WTC11 (cell line): Measurements from ENCODE around the gene DPP9. TPM values are rescaled to one million over a fixed set of nuclear protein-coding genes. Genes with fewer than 3 reads are reported as not detected.

Source experiments
- ATAC-seq: fragments of 200-7000 bp; cut with Tn5 transposase; 2 replicates; pipeline ENCODE4 v1.10.0; 2021; ENCODE audit warnings: mild to moderate bottlenecking, moderate library complexity
- CTCF ChIA-PET: fragments of 300-600 bp; sonication (Branson Sonifier 250); formaldehyde crosslinking; loops from one replicate; lab custom pipeline; 2021; ENCODE audit warnings: antibody characterized with exemption; lab: Charles Lee
- POLR2A ChIA-PET: fragments of 350-600 bp; sonication (Branson Sonifier 250); formaldehyde crosslinking; loops from one replicate; lab custom pipeline; 2021; ENCODE audit warnings: antibody characterized with exemption; lab: Charles Lee
- DNase-seq: peaks from one replicate; pipeline ENCODE4 v3.0.0; 2021; ENCODE audit warnings: low spot score
- H3K27ac Mint-ChIP-seq: 2 replicates; pipeline ENCODE4 v1.8.0; 2021; ENCODE audit warnings: mixed read lengths
- H3K27me3 Mint-ChIP-seq: 2 replicates; pipeline ENCODE4 v1.8.0; 2021; ENCODE audit warnings: low read depth, mild to moderate bottlenecking, moderate library complexity, mixed read lengths
- H3K36me3 Mint-ChIP-seq: 2 replicates; pipeline ENCODE4 v1.8.0; 2021; ENCODE audit warnings: mixed read lengths
- H3K4me1 Mint-ChIP-seq: 2 replicates; pipeline ENCODE4 v1.8.0; 2022; ENCODE audit warnings: mixed read lengths
- H3K4me3 Mint-ChIP-seq: 2 replicates; pipeline ENCODE4 v1.8.0; 2021; ENCODE audit warnings: mild to moderate bottlenecking, moderate library complexity, mixed read lengths
- H3K9me3 Mint-ChIP-seq: 2 replicates; pipeline ENCODE4 v1.8.0; 2021; ENCODE audit warnings: mixed read lengths
- ATF1 ChIP-seq: sonication (generic); formaldehyde crosslinking; IDR thresholded peaks from 2 replicates; pipeline ENCODE4 v1.8.1; 2023; ENCODE audit warnings: mild to moderate bottlenecking, moderate library complexity, missing genetic modification reagents
- CBFB ChIP-seq: sonication (generic); formaldehyde crosslinking; IDR thresholded peaks from 2 replicates; pipeline ENCODE4 v1.8.1; 2022; ENCODE audit warnings: mild to moderate bottlenecking, low read depth, missing genetic modification reagents
- ESRRA ChIP-seq: sonication (generic); formaldehyde crosslinking; IDR thresholded peaks from 2 replicates; pipeline ENCODE4 v1.8.1; 2022; ENCODE audit warnings: mild to moderate bottlenecking, missing genetic modification reagents, borderline replicate concordance
- FOXK1 ChIP-seq: sonication (generic); formaldehyde crosslinking; IDR thresholded peaks from 2 replicates; pipeline ENCODE4 v1.8.0; 2022; ENCODE audit warnings: mild to moderate bottlenecking, moderate library complexity, missing genetic modification reagents
- FOXP1 ChIP-seq: sonication (generic); formaldehyde crosslinking; IDR thresholded peaks from 2 replicates; pipeline ENCODE4 v1.8.0; 2022; ENCODE audit warnings: missing genetic modification reagents, mild to moderate bottlenecking, moderate library complexity, borderline replicate concordance
- JAZF1 ChIP-seq: fragments of 250-450 bp; sonication (Bioruptor Pico); IDR thresholded peaks from 2 replicates; pipeline ENCODE4 v1.9.0; 2021; ENCODE audit warnings: moderate library complexity, mild to moderate bottlenecking, inconsistent platforms
- MXD4 ChIP-seq: fragments of 250-450 bp; sonication (Bioruptor Pico); IDR thresholded peaks from 2 replicates; pipeline ENCODE4 v1.8.0; 2021; ENCODE audit warnings: mild to moderate bottlenecking, moderate library complexity, borderline replicate concordance
- NR3C1 ChIP-seq: sonication (generic); formaldehyde crosslinking; conservative IDR thresholded peaks from 2 replicates; pipeline ENCODE4 v1.8.1; 2023; ENCODE audit warnings: low read depth, mild to moderate bottlenecking, missing genetic modification reagents
- OVOL2 ChIP-seq: fragments of 250-450 bp; sonication (Bioruptor Pico); IDR thresholded peaks from 2 replicates; pipeline ENCODE4 v1.9.0; 2021; ENCODE audit warnings: mild to moderate bottlenecking, borderline replicate concordance
- SMAD3 ChIP-seq: sonication (generic); formaldehyde crosslinking; IDR thresholded peaks from 2 replicates; pipeline ENCODE4 v1.8.0; 2022; ENCODE audit warnings: missing genetic modification reagents, mild to moderate bottlenecking, borderline replicate concordance
- SOX15 ChIP-seq: fragments of 250-450 bp; sonication (Bioruptor Pico); IDR thresholded peaks from 2 replicates; pipeline ENCODE4 v1.9.0; 2021; ENCODE audit warnings: mild to moderate bottlenecking
- TCF7 ChIP-seq: sonication (generic); formaldehyde crosslinking; IDR thresholded peaks from 2 replicates; pipeline ENCODE4 v1.8.0; 2022; ENCODE audit warnings: mild to moderate bottlenecking, low read depth, missing genetic modification reagents, moderate library complexity
- ZBTB21 ChIP-seq: sonication (generic); formaldehyde crosslinking; IDR thresholded peaks from 2 replicates; pipeline ENCODE4 v1.8.1; 2023; ENCODE audit warnings: mild to moderate bottlenecking, missing genetic modification reagents, borderline replicate concordance
- ZNF396 ChIP-seq: fragments of 250-450 bp; sonication (Bioruptor Pico); IDR thresholded peaks from 2 replicates; pipeline ENCODE4 v1.8.0; 2021; ENCODE audit warnings: mild to moderate bottlenecking, moderate library complexity, borderline replicate concordance
- total RNA-seq: library from RNA; stranded (reverse); gene quantifications from 3 replicates; pipeline ENCODE4 v1.2.3, GENCODE V29; 2021
- TF ChIP-seq, protein P1 (sequence below): fragments of 250-450 bp; sonication (Bioruptor Pico); IDR thresholded peaks from 2 replicates; pipeline ENCODE4 v1.8.0; 2021; ENCODE audit warnings: mild to moderate bottlenecking
- TF ChIP-seq, protein P2 (sequence below): fragments of 250-450 bp; sonication (Bioruptor Pico); IDR thresholded peaks from 2 replicates; pipeline ENCODE4 v1.9.0; 2021; ENCODE audit warnings: moderate library complexity, mild to moderate bottlenecking, inconsistent platforms, borderline replicate concordance
- TF ChIP-seq, protein P3 (sequence below): sonication (generic); formaldehyde crosslinking; IDR thresholded peaks from 2 replicates; pipeline ENCODE4 v1.8.1; 2022; ENCODE audit warnings: missing genetic modification reagents, borderline replicate concordance
- TF ChIP-seq, protein P4 (sequence below): sonication (generic); formaldehyde crosslinking; IDR thresholded peaks from 2 replicates; pipeline ENCODE4 v1.8.0; 2022; ENCODE audit warnings: mild to moderate bottlenecking, missing genetic modification reagents
- TF ChIP-seq, protein P5 (sequence below): sonication (generic); formaldehyde crosslinking; IDR thresholded peaks from 2 replicates; pipeline ENCODE4 v1.8.0; 2022; ENCODE audit warnings: missing genetic modification reagents

The DPP9 gene
- total RNA-seq, 1 experiment from 2014 or later = 52.9 TPM

DNA sequence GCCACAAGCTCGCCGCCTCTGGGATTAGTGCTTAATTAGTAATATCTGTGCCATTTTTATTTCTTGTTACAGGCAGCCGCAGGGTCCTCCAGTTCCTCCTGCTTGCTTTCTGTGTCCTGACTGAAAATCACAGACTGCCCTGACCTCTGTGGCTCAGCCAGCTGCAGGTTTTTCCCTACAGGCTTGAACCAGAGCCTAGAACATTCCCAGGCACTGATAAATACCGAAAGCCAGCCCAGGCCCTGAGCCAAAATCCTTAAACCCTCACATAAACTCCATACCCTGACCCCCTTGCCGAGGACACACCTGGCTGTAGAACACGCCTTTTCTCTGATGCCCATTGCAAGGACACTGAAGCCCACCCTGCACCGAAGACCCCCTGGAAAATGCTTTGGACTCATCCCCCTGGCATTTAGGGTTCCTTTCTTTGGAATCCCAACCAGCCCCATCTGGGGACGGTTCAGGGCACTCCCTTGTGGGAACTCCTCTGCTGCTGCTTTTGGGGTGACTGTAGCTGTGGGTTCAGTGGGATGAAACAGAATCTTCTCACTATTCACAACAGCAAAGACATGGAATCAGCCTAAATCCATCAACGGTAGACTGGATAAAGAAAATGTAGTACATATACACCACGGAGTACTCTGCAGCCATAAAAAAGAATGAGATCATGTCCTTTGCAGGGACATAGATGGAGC, 15.5 kb downstream of the DPP9 start:
- H3K4me1 Mint-ChIP-seq = no peaks in the 10 kb centered on the region
- TF ChIP-seq, protein P1, sequence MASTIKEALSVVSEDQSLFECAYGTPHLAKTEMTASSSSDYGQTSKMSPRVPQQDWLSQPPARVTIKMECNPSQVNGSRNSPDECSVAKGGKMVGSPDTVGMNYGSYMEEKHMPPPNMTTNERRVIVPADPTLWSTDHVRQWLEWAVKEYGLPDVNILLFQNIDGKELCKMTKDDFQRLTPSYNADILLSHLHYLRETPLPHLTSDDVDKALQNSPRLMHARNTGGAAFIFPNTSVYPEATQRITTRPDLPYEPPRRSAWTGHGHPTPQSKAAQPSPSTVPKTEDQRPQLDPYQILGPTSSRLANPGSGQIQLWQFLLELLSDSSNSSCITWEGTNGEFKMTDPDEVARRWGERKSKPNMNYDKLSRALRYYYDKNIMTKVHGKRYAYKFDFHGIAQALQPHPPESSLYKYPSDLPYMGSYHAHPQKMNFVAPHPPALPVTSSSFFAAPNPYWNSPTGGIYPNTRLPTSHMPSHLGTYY (CRISPR knock-in tag) = no peak
- no peak for TF ChIP-seq ESRRA (CRISPR knock-in tag)
- TF ChIP-seq, protein P2, sequence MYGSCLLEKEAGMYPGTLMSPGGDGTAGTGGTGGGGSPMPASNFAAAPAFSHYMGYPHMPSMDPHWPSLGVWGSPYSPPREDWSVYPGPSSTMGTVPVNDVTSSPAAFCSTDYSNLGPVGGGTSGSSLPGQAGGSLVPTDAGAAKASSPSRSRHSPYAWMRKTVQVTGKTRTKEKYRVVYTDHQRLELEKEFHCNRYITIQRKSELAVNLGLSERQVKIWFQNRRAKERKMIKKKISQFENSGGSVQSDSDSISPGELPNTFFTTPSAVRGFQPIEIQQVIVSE = no peak
- TF ChIP-seq ZNF396 (CRISPR knock-in tag) = no peak
- TF ChIP-seq FOXP1 (CRISPR knock-in tag) = no peak
- no peak for TF ChIP-seq FOXK1
- no peak for TF ChIP-seq CBFB (CRISPR knock-in tag)
- TF ChIP-seq TCF7 = no peak
- TF ChIP-seq ATF1 (CRISPR knock-in tag) = no peak
- no peak for TF ChIP-seq OVOL2
- TF ChIP-seq JAZF1 (CRISPR knock-in tag) = no peak
- TF ChIP-seq, protein P3, sequence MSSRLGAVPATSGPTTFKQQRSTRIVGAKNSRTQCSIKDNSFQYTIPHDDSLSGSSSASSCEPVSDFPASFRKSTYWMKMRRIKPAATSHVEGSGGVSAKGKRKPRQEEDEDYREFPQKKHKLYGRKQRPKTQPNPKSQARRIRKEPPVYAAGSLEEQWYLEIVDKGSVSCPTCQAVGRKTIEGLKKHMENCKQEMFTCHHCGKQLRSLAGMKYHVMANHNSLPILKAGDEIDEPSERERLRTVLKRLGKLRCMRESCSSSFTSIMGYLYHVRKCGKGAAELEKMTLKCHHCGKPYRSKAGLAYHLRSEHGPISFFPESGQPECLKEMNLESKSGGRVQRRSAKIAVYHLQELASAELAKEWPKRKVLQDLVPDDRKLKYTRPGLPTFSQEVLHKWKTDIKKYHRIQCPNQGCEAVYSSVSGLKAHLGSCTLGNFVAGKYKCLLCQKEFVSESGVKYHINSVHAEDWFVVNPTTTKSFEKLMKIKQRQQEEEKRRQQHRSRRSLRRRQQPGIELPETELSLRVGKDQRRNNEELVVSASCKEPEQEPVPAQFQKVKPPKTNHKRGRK (CRISPR knock-in tag) = no peak
- TF ChIP-seq SOX15 (CRISPR knock-in tag) = no peak
- TF ChIP-seq, protein P4, sequence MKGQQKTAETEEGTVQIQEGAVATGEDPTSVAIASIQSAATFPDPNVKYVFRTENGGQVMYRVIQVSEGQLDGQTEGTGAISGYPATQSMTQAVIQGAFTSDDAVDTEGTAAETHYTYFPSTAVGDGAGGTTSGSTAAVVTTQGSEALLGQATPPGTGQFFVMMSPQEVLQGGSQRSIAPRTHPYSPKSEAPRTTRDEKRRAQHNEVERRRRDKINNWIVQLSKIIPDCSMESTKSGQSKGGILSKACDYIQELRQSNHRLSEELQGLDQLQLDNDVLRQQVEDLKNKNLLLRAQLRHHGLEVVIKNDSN (CRISPR knock-in tag) = no peak
- no peak for TF ChIP-seq ZBTB21 (CRISPR knock-in tag)
- TF ChIP-seq, all 79 proteins: peak for 0
- Mint-ChIP-seq H3K27ac (no peak overlapping the region; the same call in 1 of the 2 replicates), H3K4me3 (no peak overlapping the region), H3K9me3 (no peaks in the 10 kb centered on the region), H3K27me3 (no peaks in the 10 kb centered on the region), H3K36me3 (peaks cover 24% of the 10 kb centered on the region)
- CTCF ChIA-PET = interaction anchor here (0.6 kb wide), 1 partner anchor 74 kb away, joined by 7 read pairs; no protein-coding TSS in a partner anchor
- POLR2A ChIA-PET = no interaction called here
- DNase-seq (no peak), ATAC-seq (no peak)

DNA sequence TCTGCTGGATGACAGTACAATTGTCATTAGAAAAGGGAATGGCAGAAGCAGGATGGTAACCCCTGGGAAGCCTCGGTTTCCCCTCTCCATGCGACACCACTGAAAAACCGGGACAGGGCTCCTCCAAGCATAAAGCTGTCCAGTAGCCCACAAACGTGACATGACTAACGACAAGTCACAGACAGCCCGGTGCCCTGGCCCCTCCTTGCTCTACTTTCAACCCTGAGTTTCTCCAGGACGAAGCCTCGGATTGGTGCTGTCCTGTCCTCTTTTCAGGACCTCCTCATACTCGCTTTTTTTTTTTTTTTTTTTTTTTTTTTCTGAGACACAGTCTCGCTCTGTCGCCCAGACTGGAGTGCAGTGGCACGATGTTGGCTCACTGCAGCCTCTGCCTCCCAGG, 16.3 kb downstream of the DPP9 start:
- POLR2A ChIA-PET = no interaction called here
- Mint-ChIP-seq H3K27ac (no peak overlapping the region), H3K4me3 (no peak overlapping the region), H3K27me3 (no peaks in the 10 kb centered on the region), H3K4me1 (no peaks in the 10 kb centered on the region)
- no peak for ATAC-seq
- DNase-seq = no peak
- CTCF ChIA-PET = interaction anchor here (0.6 kb wide), 1 partner anchor 75 kb away, joined by 7 read pairs; no protein-coding TSS in a partner anchor
- no peak for TF ChIP-seq NR3C1 (CRISPR knock-in tag)
- TF ChIP-seq SMAD3 (CRISPR knock-in tag) = no peak
- TF ChIP-seq MXD4 (CRISPR knock-in tag) = no peak
- TF ChIP-seq, protein P5, sequence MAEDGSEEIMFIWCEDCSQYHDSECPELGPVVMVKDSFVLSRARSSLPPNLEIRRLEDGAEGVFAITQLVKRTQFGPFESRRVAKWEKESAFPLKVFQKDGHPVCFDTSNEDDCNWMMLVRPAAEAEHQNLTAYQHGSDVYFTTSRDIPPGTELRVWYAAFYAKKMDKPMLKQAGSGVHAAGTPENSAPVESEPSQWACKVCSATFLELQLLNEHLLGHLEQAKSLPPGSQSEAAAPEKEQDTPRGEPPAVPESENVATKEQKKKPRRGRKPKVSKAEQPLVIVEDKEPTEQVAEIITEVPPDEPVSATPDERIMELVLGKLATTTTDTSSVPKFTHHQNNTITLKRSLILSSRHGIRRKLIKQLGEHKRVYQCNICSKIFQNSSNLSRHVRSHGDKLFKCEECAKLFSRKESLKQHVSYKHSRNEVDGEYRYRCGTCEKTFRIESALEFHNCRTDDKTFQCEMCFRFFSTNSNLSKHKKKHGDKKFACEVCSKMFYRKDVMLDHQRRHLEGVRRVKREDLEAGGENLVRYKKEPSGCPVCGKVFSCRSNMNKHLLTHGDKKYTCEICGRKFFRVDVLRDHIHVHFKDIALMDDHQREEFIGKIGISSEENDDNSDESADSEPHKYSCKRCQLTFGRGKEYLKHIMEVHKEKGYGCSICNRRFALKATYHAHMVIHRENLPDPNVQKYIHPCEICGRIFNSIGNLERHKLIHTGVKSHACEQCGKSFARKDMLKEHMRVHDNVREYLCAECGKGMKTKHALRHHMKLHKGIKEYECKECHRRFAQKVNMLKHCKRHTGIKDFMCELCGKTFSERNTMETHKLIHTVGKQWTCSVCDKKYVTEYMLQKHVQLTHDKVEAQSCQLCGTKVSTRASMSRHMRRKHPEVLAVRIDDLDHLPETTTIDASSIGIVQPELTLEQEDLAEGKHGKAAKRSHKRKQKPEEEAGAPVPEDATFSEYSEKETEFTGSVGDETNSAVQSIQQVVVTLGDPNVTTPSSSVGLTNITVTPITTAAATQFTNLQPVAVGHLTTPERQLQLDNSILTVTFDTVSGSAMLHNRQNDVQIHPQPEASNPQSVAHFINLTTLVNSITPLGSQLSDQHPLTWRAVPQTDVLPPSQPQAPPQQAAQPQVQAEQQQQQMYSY (CRISPR knock-in tag) = no peak
- TF ChIP-seq, all 79 proteins: peak for 0
- Mint-ChIP-seq H3K36me3 (peaks cover 24% of the 10 kb centered on the region), H3K9me3 (no peaks in the 10 kb centered on the region)
